Gastrocnemius medialis (tissue), 4 donors: Measurements from ENCODE around the gene ZNF57. TPM values are rescaled to one million over a fixed set of nuclear protein-coding genes. Genes with fewer than 3 reads are reported as not detected.
"Not testable (repeated sequence)": the region's sequence is repeated elsewhere in the genome, so short reads cannot be mapped to it uniquely, and the experiment has no call there.

ENCODE experiments used
- ATAC-seq, 2 donors: fragments of 150-250 bp; one replicate each; pipeline ENCODE4 v1.9.1; 2016
- DNase-seq, 2 donors: peaks; one replicate each; pipeline ENCODE4 v3.0.0-alpha.2; 2019
- H3K27ac ChIP-seq, 4 donors: fragments of 200-600 bp; sonication (generic); 1 replicate in 1 of 4; 2 replicates in 3 of 4; pipeline ENCODE4 v1.5.1; 2016 to 2018; ENCODE audit warnings: mild to moderate bottlenecking in 2 of 4, moderate library complexity in 1 of 4
- H3K27me3 ChIP-seq, 3 donors: fragments of 200-600 bp; sonication (generic) in 2 of 3; 1 replicate in 1 of 3; 2 replicates in 2 of 3; pipeline versions ENCODE4 v1.5.1 to v1.6.0; 2016 to 2019; ENCODE audit warnings: mild to moderate bottlenecking in 1 of 3, moderate library complexity in 1 of 3
- H3K36me3 ChIP-seq, 2 donors: fragments of 200-600 bp; sonication (generic) in 1 of 2; one replicate each; pipeline ENCODE4 v1.5.1; 2017 to 2018
- H3K4me1 ChIP-seq, 2 donors: fragments of 200-600 bp; sonication (generic) in 1 of 2; one replicate each; pipeline ENCODE4 v1.5.1; 2016 to 2017; ENCODE audit warnings: mild to moderate bottlenecking in 2 of 2
- H3K4me3 ChIP-seq, 4 donors: fragments of 200-600 bp; sonication (generic) in 3 of 4; 1 replicate in 1 of 4; 2 replicates in 3 of 4; pipeline ENCODE4 v1.5.1; 2016 to 2019; ENCODE audit warnings: mild to moderate bottlenecking in 2 of 4
- H3K9me3 ChIP-seq, 3 donors: fragments of 200-600 bp; sonication (generic) in 2 of 3; 1 replicate in 1 of 3; 2 replicates in 2 of 3; pipeline ENCODE4 v1.5.1; 2016 to 2019
- POLR2A ChIP-seq, 2 donors: fragments of 450-650 bp; IDR thresholded peaks; one replicate each; pipeline ENCODE4 v1.6.1; 2017; ENCODE audit warnings: antibody characterized with exemption in 2 of 2, mild to moderate bottlenecking in 2 of 2, moderate library complexity in 2 of 2
- in situ Hi-C, 4 donors: fragments of 200-750 bp; cut with MboI; loops; one replicate each; pipeline versions ENCODE4 v1.15.0 to v1.8.0; 2017; ENCODE audit warnings: low sequenced_read_pairs in 4 of 4
- intact Hi-C: fragments of 100-400 bp; cut with DNase I; formaldehyde crosslinking; loops from one replicate; pipeline ENCODE4 v1.15.1; 2023; ENCODE audit warnings: low total_unique reads
- total RNA-seq, 4 donors: library from RNA; depleted of rRNA; stranded (reverse); fragments of >200 nt; gene quantifications; one replicate each; pipeline versions ENCODE4 v1.1.0 to v1.2.3, GENCODE V29; 2016
- TF ChIP-seq, protein P1 (sequence below), 5 experiments: fragments of 450-650 bp in 3 of 5; fragments of 200-600 bp in 2 of 5; sonication (generic) in 2 of 5; IDR thresholded peaks in 4 of 5; conservative IDR thresholded peaks in 1 of 5; 1 replicate in 4 of 5; 2 replicates in 1 of 5; pipeline ENCODE4 v1.5.1; 2016 to 2019; ENCODE audit warnings: antibody characterized with exemption in 5 of 5, mild to moderate bottlenecking in 3 of 5, moderate library complexity in 3 of 5

The ZNF57 gene
- total RNA-seq, 4 donors from 2014 or later = 0.44 to 2.1 (median 0.83) TPM

DNA sequence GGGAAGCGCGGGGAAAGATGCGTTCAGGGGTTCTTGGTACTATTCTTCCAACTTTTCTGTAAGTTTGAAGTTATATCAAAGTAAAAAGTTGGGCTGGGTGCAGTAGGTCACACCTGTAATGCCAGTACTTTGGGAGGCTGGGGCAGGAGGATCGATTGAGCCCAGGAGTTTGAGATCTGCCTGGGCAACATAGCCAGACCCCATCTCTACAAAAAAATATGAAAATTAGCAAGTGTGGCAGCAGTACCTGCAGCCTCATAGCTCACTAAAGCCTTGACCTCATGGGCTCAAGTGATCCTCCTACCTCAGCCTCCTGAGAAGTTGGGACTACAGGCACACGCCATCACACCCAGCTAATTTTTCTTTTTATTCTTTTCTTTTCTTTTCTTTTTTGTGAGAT is 56.4 kb downstream of the ZNF57 start:
- H3K27ac ChIP-seq = no peak overlapping the region
- no peaks in the 10 kb centered on the region for H3K9me3 ChIP-seq
- no peaks in the 10 kb centered on the region for H3K4me1 ChIP-seq
- H3K36me3 ChIP-seq = no peaks in the 10 kb centered on the region
- ATAC-seq (no peak), DNase-seq (no peak)
- TF ChIP-seq, protein P1, sequence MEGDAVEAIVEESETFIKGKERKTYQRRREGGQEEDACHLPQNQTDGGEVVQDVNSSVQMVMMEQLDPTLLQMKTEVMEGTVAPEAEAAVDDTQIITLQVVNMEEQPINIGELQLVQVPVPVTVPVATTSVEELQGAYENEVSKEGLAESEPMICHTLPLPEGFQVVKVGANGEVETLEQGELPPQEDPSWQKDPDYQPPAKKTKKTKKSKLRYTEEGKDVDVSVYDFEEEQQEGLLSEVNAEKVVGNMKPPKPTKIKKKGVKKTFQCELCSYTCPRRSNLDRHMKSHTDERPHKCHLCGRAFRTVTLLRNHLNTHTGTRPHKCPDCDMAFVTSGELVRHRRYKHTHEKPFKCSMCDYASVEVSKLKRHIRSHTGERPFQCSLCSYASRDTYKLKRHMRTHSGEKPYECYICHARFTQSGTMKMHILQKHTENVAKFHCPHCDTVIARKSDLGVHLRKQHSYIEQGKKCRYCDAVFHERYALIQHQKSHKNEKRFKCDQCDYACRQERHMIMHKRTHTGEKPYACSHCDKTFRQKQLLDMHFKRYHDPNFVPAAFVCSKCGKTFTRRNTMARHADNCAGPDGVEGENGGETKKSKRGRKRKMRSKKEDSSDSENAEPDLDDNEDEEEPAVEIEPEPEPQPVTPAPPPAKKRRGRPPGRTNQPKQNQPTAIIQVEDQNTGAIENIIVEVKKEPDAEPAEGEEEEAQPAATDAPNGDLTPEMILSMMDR (IDR thresholded peaks at IDR 0.05 in 4 of 5, conservative IDR thresholded peaks at IDR 0.05 in 1 of 5) = no peak
- no peak for TF ChIP-seq POLR2A (IDR thresholded peaks at IDR 0.05)
- intact Hi-C loops = loop anchor here (10.0 kb wide), 1 partner anchor 548 kb away; the partner anchor contains the start of genes DOHH and FZR1
- in situ Hi-C loops = loop anchor here (10.0 to 25.0 kb wide), 5 partner anchors 105 to 208 kb away; partner anchors contain the start of genes GNA11 (in 1 of the 4) and TLE5 (in 1 of the 4)
- H3K27me3 ChIP-seq = no peaks in the 10 kb centered on the region
- H3K4me3 ChIP-seq = no peak overlapping the region

DNA sequence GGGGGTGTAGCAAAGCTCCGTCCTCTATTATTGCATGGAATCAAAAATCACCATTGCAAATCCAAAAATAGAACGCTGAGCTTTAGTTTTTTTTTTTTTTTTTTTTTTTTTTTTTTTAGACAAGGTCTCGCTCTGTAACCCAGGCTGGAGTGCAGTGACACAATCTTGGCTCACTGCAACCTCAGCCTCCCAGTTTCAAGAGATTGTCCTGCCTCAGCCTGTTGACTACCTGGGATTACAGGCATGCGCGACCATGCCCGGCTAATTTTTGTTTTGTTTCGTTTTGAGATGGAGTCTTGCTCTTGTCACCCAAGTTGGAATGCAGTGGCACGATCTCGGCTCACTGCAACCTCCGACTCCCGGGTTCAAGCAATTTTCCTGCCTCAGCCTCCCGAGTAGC is 59.4 kb downstream of the ZNF57 start:
- Histone ChIP-seq H3K9me3 (no peaks in the 10 kb centered on the region), H3K36me3 (no peaks in the 10 kb centered on the region), H3K27me3 (no peaks in the 10 kb centered on the region), H3K27ac (no peak overlapping the region), H3K4me3 (no peak overlapping the region), H3K4me1 (no peaks in the 10 kb centered on the region)
- DNase-seq (no peak), ATAC-seq (no peak)
- no peak for TF ChIP-seq POLR2A (IDR thresholded peaks at IDR 0.05)
- TF ChIP-seq, protein P1 (IDR thresholded peaks at IDR 0.05 in 4 of 5, conservative IDR thresholded peaks at IDR 0.05 in 1 of 5) = no peak
- intact Hi-C loops = no loop called here
- in situ Hi-C loops = loop anchor here in 2 of 4 donors (5.0 to 25.0 kb wide), 5 partner anchors 102 to 202 kb away; partner anchors contain the start of genes GNA11 (in 1 of the 2) and TLE5 (in 1 of the 2)

DNA sequence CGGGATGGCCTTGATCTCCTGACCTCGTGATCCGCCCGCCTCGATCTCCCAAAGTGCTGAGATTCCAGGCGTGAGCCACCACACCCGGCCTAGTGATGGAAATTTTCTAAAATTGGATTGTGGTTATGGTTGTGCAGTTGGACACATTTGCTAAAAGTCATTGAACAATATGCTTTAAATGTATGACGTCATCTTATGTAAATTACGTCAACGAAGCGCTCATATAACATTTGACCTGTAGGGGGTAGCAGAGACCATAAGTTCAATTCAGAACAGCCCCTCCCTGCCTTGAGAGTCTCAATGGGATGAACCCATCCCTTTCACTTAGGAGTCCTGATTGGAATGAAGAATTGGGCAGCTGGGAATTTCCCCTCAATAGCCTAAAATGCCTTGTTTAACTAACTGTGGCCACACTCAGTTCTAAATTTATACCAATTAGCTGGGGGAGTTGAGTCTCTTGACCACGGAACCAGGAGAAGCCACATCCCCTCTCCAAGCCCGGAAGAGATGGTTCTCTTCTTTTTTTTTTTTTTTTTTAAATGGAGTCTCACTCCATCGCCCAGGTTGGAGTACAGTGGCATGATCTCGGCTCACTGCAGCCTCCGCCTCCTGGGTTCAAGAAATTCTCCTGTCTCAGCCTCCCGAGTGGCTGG is 61.4 kb downstream of the ZNF57 start:
- Histone ChIP-seq H3K27ac (no peak overlapping the region), H3K4me3 (peak overlapping the region in 1 of 4 donors; percentile 31), H3K27me3 (no peaks in the 10 kb centered on the region), H3K36me3 (no peaks in the 10 kb centered on the region), H3K9me3 (no peaks in the 10 kb centered on the region), H3K4me1 (no peaks in the 10 kb centered on the region)
- DNase-seq (peak in 1 of 2 donors; percentile 27), ATAC-seq (peak; percentile 81 to 91)
- in situ Hi-C loops (loop anchor here in 2 of 4 donors (5.0 to 25.0 kb wide), 5 partner anchors 100 to 200 kb away; partner anchors contain the start of genes GNA11 (in 1 of the 2) and TLE5 (in 1 of the 2)), intact Hi-C loops (loop anchor here (2.0 kb wide), 2 partner anchors 143 to 201 kb away; no protein-coding TSS in a partner anchor)
- no peak for TF ChIP-seq POLR2A (IDR thresholded peaks at IDR 0.05)
- TF ChIP-seq, protein P1 (IDR thresholded peaks at IDR 0.05 in 4 of 5, conservative IDR thresholded peaks at IDR 0.05 in 1 of 5) = peak; percentile 55 to 88 (median 75)

DNA sequence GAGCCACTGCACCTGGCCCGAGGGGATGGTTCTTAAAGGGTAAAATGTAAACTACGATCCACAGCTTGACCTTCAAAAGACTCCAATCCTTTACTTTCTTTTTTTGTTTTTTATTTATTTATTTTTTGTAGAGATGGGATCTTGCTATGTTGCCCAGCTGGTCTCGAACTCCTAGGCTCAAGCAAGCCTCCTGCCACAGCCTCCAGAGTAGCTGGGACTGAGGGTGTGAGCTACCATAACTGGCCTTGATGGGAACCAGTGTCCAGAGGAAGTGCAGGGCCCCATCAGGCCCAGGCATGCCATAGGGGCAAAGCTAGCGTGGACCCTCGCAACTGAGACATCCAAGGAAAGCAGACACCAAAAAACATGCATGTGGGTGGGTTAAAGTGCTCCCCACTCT is 62.4 kb downstream of the ZNF57 start:
- in situ Hi-C loops = loop anchor here in 2 of 4 donors (5.0 to 25.0 kb wide), 5 partner anchors 99 to 199 kb away; partner anchors contain the start of genes GNA11 (in 1 of the 2) and TLE5 (in 1 of the 2)
- Histone ChIP-seq H3K36me3 (no peaks in the 10 kb centered on the region), H3K4me1 (peaks cover 1 to 2% of the 10 kb centered on the region in 2 donors), H3K27ac (no peak overlapping the region), H3K9me3 (no peaks in the 10 kb centered on the region), H3K4me3 (no peak overlapping the region), H3K27me3 (no peaks in the 10 kb centered on the region)
- ATAC-seq = no peak
- intact Hi-C loops = loop anchor here (2.0 kb wide), 2 partner anchors 142 to 200 kb away; no protein-coding TSS in a partner anchor
- no peak for DNase-seq
- TF ChIP-seq POLR2A (IDR thresholded peaks at IDR 0.05) = no peak
- TF ChIP-seq, protein P1 (IDR thresholded peaks at IDR 0.05 in 4 of 5, conservative IDR thresholded peaks at IDR 0.05 in 1 of 5) = no peak

DNA sequence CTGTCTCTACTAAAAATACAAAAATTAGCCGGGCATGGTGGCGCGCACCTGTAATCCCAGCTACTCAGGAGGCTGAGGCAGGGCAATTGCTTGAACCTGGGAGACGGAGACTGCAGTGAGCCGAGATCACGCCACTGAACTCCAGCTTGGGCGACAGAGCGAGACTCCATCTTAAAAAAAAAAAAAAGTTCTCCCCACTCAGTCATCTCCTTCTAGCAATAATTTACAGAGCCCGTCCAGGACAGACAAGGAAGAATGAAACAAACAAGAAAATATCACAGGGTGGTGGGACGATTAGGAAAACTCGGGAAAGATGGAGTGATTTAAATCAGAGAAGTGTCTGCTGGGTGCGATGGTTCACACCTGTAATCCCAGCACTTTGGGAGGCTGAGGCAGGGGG is 62.9 kb downstream of the ZNF57 start:
- intact Hi-C loops (loop anchor here (2.0 kb wide), 2 partner anchors 141 to 199 kb away; no protein-coding TSS in a partner anchor), in situ Hi-C loops (loop anchor here in 2 of 4 donors (5.0 to 25.0 kb wide), 5 partner anchors 99 to 199 kb away; partner anchors contain the start of genes GNA11 (in 1 of the 2) and TLE5 (in 1 of the 2))
- not testable (repeated sequence) for DNase-seq, H3K27ac ChIP-seq, ATAC-seq, H3K9me3 ChIP-seq, H3K27me3 ChIP-seq, H3K36me3 ChIP-seq, H3K4me1 ChIP-seq, H3K4me3 ChIP-seq
